Right forelimb (tissue), 1 donor: ENCODE data around the gene PPP2R2C.

Experiments
- DNase-seq: peaks from one replicate; pipeline ENCODE4 v3.0.0-alpha.2; 2018

Gene PPP2R2C

DNA sequence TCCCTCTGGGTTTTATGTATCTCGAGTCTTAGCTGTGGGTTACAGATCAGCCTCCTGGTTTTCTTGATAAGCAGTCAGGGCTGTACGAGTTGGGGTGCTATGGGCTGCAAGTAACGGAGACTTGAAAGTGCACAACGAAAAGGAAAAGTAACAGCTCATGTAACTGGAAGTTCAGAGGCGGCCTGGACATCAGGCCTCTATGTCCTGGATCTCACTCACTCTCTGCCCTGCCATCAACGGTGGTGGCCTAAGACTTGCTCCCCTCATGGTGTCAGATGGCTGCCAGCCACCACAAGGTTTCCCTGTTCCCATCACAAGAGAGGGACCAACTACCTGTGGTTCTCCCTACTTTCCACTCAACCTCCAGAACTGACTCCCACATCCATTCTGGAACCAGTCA, 4.8 kb downstream of the PPP2R2C start:
- DNase-seq, result no peak

DNA sequence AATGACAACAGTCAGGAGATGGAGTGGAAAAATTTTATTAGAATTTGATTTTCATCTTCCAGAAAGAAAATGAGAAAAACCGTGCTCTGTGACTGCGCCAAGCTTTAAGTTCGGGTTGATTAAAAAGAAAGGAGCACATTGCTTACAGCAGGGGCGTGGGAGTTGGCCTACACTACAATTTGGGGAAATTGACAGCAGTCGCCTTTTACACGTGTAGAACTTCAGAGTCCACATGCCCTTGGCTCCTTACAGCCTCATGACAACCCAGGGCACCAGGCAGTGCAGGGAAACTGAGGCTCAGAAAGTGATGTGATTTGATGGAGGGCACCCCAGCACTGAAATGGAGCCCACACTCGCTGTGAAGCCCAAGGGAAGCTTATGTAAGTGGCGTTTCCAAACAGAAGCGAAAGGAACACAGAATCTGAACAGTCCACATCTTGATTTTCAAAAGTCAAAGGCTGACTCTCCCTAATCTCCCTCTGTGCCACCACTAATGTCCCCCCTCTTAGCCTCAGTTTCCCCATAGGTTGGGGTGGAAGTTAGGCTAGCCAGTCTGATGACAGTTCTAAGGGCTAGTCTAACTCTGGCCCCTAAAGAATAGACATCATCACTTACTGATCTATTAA, 5.5 kb downstream of the PPP2R2C start:
- no peak for DNase-seq

DNA sequence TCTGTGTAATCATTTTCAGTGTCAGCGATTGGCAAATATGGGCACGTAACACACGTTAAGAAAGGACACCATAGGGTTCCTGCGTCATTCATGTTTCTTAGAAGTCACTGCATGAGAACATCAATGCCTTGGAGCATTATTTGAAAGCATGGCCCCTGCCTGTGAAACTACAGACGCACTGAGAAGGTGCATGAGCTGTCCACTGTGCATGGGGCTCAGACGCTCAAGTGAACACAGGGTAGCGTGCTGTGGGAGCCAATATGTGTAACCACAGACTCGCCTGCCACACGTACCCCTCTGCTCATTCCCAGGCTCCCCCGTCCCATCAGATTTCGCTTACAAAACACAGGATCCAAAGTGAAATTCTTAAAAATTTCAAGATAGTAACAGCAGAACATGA, 6.5 kb downstream of the PPP2R2C start:
- no peak for DNase-seq

DNA sequence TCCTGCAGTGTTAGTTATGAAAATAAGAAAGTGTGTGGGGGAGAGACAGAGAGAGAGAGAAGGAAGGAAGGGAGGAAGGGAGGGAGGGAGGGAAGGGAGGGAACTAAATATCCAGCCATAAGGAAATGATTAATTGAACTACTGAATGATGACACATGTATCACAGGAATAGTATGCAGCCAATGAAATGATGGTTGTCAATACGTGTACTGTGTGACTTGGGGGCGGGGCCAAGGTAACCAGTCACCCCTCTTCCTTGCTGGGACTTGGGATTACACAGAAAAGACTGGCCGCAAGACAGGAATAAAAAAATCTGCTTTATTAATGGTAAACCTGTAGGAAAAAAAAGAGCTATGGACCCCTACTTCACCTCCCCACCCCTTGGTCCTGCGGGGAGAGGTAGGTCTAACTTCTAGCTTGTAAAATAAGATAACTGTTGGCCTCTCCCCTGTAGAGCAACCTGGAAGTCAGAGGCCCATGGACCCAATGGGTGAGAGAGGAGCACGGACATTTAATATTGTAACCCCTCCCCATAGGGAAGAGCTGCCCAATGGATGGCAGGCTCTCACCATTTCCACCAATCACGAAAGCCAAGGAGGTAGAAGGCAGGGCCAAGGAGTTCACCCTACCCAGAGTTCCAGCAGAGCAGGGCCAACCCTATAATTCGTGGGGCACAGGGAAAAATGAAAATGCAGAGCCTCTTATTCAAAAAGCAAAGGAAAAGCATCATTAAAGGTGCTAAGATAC, 7.4 kb downstream of the PPP2R2C start:
- DNase-seq, result no peak

DNA sequence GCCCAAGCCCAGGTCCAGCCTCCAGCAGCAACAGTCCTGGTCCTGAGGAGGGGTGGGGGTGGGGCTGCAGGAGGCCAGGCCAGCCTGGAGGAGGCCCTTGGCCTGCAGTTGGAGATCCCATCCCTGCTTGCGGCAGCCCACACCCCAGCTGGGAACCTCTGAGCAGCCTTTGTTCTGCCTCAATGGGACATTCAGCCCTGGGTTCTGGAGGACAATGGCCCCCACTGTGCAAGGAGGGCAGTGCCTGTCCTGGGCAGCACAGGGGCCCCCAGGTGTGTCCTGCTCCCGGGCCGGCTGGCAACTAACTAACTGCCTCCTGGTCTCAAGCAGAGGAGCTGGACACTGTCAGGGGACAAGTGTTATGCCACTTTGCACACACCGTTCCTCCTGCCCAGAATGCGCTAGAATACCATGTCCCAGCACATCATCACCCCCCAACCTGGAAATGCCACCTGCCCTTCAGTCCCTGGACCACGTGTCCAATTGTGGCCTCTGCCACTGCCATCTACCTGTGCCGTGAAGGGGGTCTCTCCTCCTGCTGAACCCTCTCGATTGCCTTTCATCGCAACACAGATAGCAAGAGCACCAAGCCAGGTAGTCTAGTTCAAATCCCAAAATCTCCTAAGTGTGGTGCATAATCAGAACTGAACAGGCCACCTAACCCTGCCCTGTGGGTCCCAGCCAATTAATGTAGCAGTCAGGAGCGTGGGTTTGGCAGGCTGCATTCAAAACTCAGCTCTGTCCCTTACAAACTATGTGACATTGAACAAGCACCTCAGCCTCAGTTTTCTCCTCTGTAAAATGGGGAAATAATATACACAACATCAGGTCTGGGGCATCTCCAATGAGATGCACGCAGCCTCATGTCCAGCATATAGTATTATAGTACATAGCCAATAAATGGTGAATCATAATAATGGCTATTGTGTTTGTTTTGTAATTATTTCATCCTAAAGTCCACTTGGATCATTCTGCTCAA, 8.8 kb downstream of the PPP2R2C start:
- DNase-seq, result no peak

DNA sequence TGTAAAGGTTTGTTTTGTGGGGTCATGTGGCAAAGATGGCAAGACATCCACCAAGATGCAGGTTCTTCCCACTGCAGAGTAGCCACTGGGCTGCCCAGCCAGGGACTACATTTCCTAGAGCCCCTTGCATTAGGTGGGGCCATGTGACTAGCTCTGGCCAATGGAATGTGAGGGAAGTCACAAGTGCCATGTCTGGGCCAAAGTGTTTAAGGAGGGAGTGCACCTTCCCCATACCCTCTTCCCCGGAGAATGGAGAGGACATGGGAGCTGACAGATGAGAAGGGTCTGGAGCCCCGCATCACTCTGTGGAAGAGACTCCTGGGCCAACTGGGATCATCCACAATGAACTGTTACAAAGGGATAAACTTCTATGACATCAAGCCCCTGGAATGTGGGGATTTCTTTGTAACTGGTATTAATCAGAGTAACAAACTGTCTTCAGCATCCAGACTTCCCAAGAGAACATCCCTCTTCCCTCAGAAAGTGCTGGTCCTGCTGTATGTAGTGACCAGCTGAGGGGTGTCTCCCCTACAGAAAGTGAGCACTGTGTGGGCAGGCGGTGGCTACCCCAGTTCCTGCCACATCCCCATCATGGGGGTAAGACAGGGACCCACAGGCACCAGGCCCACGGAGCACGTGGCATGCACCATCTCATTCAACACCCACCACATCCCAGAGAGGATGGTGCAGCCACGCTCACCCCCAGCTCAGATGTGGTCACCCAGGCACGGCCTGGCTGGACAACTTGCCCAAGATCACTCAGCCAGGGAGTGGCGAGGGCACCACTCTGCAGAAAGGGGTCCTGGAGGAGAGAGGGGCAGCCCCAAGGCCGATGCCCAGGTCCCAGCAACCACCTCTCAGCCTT, 10.9 kb downstream of the PPP2R2C start:
- DNase-seq, result no peak

DNA sequence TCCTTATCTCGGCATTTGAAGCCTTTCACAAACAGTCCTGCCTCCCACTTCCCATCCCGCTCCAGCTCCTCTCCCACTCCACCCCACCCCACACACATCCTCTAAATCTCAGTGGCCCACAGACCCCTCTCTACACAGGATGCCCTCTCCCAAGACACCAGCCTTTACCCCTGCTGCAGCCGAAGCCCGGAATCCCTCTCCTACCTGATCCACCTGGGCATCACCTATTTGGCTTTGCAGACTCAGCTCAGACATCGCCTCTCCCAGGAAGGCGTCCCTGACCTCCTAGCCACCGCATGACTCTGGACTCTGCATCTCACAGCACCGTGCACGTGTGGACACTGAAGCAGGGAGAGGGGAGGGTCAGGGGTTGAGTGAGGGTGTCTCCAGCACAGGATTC, 11.5 kb downstream of the PPP2R2C start:
- no peak for DNase-seq

DNA sequence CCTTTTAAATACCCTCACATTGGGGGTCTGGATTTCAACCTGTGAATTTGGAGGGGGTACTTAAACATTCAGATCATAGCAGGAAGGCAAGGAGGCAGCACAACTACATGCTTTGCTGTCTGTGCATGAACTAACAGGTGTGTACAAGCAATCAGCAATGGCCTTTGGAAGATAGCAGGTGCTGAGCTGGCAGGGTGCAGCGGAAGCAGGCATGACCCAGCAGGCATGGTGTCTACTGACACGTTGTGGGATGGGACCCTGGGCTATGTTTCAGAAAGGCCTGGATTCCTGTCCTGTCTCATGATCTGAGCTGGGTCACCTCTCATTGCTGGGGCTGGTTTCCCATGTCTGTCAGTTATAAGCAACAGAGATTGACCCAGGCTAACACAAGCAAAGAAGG, 13.9 kb downstream of the PPP2R2C start:
- DNase-seq, result no peak

DNA sequence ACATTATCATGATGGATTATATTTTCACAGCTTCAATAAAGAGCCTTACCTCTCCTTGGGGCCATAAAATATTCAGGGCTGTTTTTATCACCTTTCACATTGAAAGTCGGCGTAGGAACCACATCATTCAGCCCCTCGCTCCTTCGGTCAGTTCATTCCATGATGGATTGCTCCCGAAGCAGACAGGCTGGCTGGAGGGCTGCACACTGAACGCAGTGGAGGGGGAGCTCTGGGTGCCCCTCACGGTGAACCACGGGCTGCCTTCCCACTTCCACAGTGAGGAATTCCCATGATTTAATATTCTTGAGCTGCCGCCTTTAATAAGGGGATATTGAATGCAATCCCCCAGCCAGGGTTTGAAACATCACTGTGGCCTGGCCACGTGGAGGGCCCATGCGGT, 16.0 kb downstream of the PPP2R2C start:
- no peak for DNase-seq

DNA sequence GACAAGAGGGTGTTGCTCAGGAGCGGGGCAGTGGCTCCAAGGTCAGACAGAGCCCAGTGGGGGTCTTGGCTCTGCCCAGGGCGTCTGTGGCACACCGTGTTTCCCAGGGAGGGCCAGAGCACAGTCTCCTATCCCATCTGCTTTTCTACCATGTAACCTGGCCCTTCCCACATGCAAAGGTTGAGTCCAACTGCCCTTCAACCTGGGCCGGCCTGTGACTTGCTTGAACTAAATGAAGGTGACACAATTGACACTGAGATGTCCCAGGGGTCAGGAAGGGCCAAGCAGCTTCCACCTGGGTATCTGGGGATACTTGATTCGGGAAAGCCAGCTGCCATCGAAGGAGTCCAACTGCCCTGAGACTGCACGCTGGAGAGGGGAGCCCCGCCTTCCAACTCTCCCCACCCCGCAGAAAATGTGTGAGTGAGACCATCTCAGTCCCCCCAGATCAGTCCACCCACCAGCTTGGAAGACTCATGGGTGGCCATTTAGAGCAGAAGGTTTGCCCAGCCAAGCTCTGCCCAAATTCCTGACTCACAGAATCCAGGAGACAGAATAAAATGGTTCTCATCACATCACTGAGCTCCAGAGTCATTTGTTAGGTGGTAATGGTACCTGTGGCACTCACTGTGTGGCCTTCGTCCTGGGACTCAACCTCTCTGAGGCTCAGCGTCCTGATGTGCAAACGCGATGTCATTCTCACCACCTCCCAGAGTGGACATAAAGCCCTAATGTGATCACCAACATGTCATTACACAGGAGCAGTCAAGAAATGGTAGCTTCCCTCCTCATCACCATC, 18.1 kb downstream of the PPP2R2C start:
- DNase-seq, result no peak

DNA sequence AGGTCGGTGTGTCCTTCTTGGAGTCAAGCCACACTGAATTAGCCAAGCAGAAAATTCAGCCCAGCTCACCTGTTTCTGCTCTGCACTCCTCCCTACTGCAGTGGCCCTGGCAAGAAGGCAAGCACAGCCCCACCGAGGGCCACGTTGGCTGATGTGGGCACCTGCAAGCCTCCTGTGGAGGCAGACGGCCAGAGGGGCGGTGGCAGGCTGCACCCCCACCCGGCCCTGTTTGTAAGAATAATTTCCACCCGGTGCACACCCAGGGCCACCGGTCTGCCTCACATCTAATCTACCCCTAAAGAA, 18.8 kb downstream of the PPP2R2C start:
- no peak for DNase-seq

DNA sequence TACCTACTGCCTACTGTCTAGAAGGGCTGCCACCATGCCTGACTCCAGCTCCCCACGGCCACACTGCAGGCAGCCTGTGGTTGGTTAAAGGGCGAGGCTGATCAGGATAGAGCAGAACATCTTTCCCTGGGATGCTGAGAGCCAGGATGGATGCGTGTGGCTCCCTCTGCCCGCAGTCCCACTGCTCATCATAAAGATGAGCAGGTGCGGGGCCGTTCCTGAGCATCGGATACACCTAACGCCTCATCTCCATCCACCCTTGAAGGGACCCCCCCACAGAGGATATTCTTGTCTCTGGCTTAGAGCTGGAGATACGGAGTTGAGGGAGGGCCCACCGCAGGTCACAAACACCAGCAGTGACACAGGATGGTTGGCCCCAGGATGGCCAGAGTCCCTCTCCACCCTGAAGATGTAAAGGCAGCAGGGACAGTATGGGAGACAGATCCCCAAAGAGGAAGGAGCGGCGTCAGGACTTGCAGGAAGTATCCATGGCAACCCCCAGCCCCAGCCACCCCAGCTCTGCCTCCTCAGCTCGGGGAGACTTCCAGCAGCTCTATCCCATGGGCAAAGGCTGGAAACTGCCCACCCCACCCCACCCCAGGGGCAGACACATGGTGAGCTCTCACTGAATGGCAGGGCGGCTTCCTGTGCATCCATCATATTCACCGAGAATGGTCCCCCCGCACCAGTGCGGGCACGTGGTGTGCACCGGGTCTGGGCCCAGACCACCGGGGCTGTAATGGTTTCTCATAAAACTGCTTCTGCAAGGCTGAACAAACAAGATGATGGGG, 19.3 kb downstream of the PPP2R2C start:
- DNase-seq, result no peak

DNA sequence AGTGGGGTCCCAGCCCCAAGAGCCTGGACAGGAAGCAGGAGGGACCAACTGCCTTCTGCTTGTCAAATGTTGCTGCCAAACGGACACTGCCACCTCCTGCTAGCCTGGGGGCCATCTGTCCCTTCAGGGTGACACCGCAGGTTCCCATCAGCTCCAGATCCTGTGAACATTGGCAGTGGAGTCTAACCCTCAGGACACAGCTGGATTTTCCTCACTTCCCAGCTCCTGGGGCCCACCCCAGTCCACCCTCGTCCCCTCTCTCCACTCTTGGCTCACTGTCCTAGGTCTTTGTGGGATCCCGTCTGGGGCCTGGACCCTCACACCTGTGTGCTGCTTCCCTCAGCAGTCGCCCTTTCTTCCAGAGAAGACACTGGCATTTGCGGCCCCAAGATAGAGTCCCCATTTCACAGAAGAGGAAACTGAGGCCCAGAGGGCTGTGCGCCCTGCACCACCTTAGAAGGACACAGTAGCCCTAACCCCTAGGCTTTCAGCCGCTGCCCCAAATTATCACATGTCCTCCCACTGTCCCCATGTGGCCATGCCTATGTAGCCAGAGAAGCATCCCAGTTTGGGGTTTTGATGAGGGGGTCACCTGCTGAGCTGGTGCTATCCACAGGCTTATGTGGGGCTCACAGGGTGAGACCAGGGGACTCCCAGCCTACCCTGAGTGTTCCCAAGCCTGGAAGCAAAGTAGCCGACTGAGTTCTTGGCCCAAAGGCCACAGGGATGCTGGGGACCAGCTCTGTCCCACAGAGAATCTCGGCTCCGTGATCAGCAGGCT, 20.1 kb downstream of the PPP2R2C start:
- no peak for DNase-seq

DNA sequence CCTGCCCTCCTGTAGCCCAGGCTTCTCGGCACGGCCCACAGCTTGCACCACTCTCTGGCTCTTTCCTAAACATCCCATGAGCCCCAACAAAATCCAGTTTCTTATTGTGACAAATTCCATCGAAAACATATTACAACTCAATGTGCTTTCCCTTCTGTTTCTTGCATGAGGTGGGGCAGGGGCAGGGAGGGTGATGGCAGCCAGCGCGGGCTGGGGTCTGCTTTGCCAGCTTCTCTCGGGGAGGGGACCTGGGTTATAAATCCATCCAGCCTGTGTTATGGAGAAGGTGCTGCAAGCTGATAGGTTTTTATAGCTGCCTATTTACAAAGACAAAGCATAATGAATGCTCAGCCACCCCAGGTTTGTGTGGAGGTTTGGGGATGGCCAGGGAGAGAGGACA, 21.1 kb downstream of the PPP2R2C start:
- DNase-seq, result no peak

DNA sequence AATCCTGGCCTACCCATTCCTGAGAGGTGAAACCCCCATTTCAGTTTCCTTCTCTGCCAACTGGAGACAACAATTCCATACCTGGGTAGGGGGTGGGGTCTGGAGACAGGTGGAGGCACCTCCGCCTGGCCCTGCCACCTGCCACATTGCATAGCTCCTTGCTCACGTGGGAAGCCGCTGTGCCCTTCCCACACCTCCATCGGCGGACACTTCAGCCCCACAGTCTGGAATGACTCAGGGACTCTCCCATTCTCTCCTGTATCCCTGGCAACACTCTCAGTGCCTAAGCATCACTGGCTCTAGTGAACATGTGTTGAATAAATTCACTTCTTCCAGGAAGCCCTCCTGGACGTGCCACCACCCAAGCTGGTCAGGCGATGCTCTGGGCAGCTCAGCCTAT, 21.7 kb downstream of the PPP2R2C start:
- DNase-seq, result no peak

DNA sequence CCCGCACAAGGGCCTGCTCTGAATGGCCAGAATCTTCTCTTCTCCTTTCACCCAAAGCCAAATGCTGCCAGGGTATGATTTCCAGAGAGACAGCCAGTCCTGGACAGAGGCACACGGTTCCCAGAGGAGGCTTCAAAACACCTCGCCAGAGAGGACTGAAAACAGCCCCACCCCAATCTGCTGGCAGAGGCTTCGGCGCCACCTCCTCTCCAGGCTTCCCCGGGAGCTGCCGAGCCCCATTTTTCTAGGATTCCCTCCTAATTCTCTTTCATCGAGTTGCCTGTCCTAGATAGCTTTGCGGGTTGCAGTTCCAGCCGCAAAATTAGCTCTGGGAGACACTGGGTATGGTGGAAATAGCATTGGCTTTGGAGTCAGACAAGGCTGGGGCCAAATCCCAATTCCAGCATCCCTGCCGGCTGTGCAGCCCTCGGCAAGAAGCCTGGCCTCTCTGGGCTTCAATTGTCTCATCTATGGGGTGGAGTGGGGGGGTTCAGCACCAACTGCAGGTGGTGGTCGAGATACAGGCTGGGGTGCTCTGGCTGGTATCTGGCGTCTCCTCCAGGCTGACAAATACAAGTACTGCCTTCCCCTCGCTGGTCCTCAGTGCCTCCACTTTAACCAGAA, 22.6 kb downstream of the PPP2R2C start:
- no peak for DNase-seq

DNA sequence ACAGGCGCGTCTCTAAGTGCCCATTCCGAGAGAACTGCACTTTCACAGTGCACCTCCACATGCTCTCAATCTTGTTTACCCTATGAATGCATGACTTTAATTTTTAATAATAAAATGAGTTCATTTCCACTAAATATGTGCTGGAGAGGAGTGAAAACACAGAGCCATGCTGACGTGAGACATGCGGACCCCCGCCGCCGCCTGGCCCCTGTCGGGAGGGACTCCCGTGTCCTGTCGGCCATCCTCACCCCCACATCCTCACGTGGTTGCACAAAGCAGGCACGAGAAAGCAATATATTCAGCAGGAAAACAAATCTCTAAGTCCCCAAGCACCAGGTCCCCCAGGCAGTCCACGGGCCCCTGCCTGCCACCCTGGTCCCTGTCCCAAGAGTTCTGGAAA, 23.1 kb downstream of the PPP2R2C start:
- DNase-seq, result no peak

DNA sequence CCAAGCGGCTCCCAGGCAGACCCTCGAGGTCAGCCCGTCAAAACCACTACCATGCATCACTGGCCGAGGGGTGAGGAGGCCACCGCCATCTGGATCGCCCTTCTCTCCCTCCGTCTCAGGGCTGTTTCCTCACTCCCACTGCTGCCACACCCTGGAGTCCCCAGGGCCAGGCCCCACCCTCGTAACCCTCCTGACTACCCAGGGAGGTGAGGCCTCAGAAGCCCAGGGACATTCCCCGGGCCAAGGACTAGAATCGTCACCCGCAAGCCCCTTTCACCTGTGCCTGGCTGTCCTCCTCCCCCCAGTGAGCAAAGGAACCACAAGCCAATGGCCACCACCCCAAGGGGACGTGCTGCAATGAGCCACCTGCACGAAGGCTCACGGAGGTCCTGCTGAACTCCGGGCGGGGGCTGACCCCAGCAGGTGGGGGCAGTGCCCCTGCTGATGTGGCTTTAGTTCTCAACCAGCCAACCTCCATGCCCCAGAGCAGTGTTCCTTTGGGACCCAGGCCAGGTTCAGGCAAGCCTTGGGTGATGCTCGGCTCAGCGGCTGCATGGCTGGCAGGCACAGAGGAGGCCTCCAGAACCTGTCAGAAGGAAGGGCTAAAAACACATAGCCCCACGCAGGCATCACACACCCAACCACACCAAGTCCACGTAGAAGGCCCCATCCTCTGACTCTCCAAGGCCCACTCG, 23.8 kb downstream of the PPP2R2C start:
- no peak for DNase-seq

DNA sequence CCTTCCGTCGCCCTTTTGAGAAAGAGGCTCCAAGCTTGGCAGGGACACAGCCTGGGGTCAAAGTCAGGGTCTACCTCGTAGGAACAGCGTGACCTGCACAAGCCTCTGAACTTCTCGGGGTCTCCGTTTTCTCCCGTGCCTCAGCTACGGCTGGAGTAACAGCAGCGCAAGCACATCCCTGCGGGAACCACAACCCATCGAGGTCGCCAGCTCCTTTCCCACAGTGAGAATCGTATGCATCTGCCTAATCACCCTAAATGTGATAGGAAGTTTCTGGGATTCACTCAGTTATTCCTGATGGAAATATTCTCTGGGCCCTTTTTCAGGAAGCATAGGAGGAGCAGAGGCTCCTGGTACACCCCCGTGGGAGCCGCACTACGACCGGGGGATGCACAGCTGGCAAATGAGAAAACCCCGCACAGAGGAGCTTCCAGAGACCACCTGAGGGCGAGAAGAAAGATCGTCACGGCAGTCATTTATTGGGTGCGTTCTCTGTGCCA, 24.7 kb downstream of the PPP2R2C start:
- DNase-seq, result no peak
